A549 (cell line): ENCODE measurements around the gene WDR35. TPM values are rescaled to one million over a fixed set of nuclear protein-coding genes. Genes with fewer than 3 reads are reported as not detected.

Experiments
- ATAC-seq, 2 experiments: fragments of 200-7000 bp in 1 of 2; fragments of >200 bp in 1 of 2; cut with Nextera tagmentation in 1 of 2; cut with Tn5 transposase in 1 of 2; 3 replicates each; pipeline versions ENCODE4 v1.8.0 to v1.9.1; 2018 to 2020; ENCODE audit warnings: mild to moderate bottlenecking in 1 of 2, moderate library complexity in 1 of 2
- CTCF ChIA-PET: fragments of 300-600 bp; sonication (Branson Sonifier 250); formaldehyde crosslinking; extraction: SDS; loops from one replicate; lab custom pipeline; 2021; ENCODE audit warnings: antibody characterized with exemption, inconsistent platforms; lab: Yijun Ruan, JAX
- POLR2A ChIA-PET: fragments of 350-600 bp; formaldehyde crosslinking; extraction: SDS; loops from one replicate; lab custom pipeline; 2021; ENCODE audit warnings: antibody characterized with exemption, inconsistent platforms; lab: Yijun Ruan, JAX
- DNase-seq, 2 experiments: peaks; one replicate each; pipeline versions ENCODE4 v3.0.0 to v3.0.0-alpha.2; 2011 to 2016; ENCODE audit warnings: low read depth in 1 of 2, low spot score in 1 of 2
- FAIRE-seq: peaks from 2 replicates; lab custom pipeline; 2011; peaks lifted over from hg19 to GRCh38; lab: Jason Lieb, UNC
- H3K27ac ChIP-seq, 2 experiments: fragments of >200 bp; sonication (Bioruptor Twin); formaldehyde crosslinking; 3 replicates each; pipeline ENCODE4 v1.5.1; 2016 to 2017
- H3K4me1 ChIP-seq: fragments of >200 bp; sonication (Bioruptor Twin); formaldehyde crosslinking; 3 replicates; pipeline ENCODE4 v1.6.1; 2016
- H3K4me2 ChIP-seq: fragments of >200 bp; sonication (Bioruptor Twin); formaldehyde crosslinking; 3 replicates; pipeline ENCODE4 v1.6.1; 2016
- H3K4me3 ChIP-seq: fragments of >200 bp; sonication (Bioruptor Twin); formaldehyde crosslinking; 3 replicates; pipeline ENCODE4 v1.5.1; 2016
- H3K9me3 ChIP-seq: fragments of >200 bp; sonication (Bioruptor Twin); formaldehyde crosslinking; 3 replicates; pipeline ENCODE4 v1.6.1; 2016
- BHLHE40 ChIP-seq: IDR thresholded peaks from 2 replicates; pipeline ENCODE4 v1.6.1; 2012; ENCODE audit warnings: low read depth, low read length, inconsistent platforms
- CEBPB ChIP-seq, 2 experiments: fragments of >200 bp in 1 of 2; sonication (Bioruptor Twin) in 1 of 2; formaldehyde crosslinking in 1 of 2; IDR thresholded peaks; 2 replicates each; pipeline ENCODE4 v1.6.1; 2012 to 2016
- EP300 ChIP-seq, 2 experiments: fragments of >200 bp; sonication (Bioruptor Twin); formaldehyde crosslinking; IDR thresholded peaks; 2 replicates in 1 of 2; 3 replicates in 1 of 2; pipeline ENCODE4 v1.6.1; 2016 to 2017
- FOSL2 ChIP-seq, 2 experiments: fragments of 450-650 bp in 1 of 2; fragments of >200 bp in 1 of 2; sonication (Bioruptor Twin) in 1 of 2; formaldehyde crosslinking; IDR thresholded peaks; 2 replicates each; pipeline versions ENCODE4 v1.5.0 to v1.6.1; 2016 to 2020; ENCODE audit warnings: mild to moderate bottlenecking in 1 of 2, moderate library complexity in 1 of 2
- FOXS1 ChIP-seq: fragments of 250-450 bp; sonication (Bioruptor Pico); IDR thresholded peaks from 2 replicates; pipeline ENCODE4 v1.5.0; 2020; ENCODE audit warnings: mild to moderate bottlenecking, moderate library complexity
- HDAC2 ChIP-seq: fragments of 200-600 bp; sonication (generic); IDR thresholded peaks from 2 replicates; pipeline ENCODE4 v1.6.1; 2016
- HOXA7 ChIP-seq: fragments of 250-450 bp; sonication (Bioruptor Pico); IDR thresholded peaks from 2 replicates; pipeline ENCODE4 v1.5.0; 2020; ENCODE audit warnings: mild to moderate bottlenecking, moderate library complexity
- HOXB13 ChIP-seq: fragments of 250-450 bp; sonication (Bioruptor Pico); IDR thresholded peaks from 2 replicates; pipeline ENCODE4 v1.5.0; 2020; ENCODE audit warnings: low read depth, mild to moderate bottlenecking, moderate library complexity
- KDM1A ChIP-seq: fragments of 200-600 bp; sonication (generic); IDR thresholded peaks from 2 replicates; pipeline ENCODE4 v1.6.1; 2016; ENCODE audit warnings: low read depth, mild to moderate bottlenecking
- KDM5A ChIP-seq: fragments of 200-600 bp; sonication (generic); IDR thresholded peaks from 2 replicates; pipeline ENCODE4 v1.6.1; 2016; ENCODE audit warnings: antibody characterized with exemption, mild to moderate bottlenecking
- MAZ ChIP-seq: fragments of 150-350 bp; IDR thresholded peaks from 2 replicates; pipeline ENCODE4 v1.6.1; 2014; ENCODE audit warnings: antibody characterized with exemption, low read depth, low read length, borderline replicate concordance
- NPAS2 ChIP-seq: fragments of 250-450 bp; sonication (Bioruptor Pico); IDR thresholded peaks from 2 replicates; pipeline ENCODE4 v1.8.0; 2022; ENCODE audit warnings: mild to moderate bottlenecking, moderate library complexity, borderline replicate concordance
- POLR2A ChIP-seq: IDR thresholded peaks from 2 replicates; pipeline ENCODE4 v1.6.1; 2012; ENCODE audit warnings: mild to moderate bottlenecking, low read length
- POLR2AphosphoS2 ChIP-seq: conservative IDR thresholded peaks from 2 replicates; pipeline ENCODE4 v1.6.1; 2012; ENCODE audit warnings: low read length, improper control_type of control experiment, inconsistent platforms
- RAD21 ChIP-seq, 2 experiments: fragments of >200 bp in 1 of 2; sonication (Bioruptor Twin) in 1 of 2; formaldehyde crosslinking in 1 of 2; IDR thresholded peaks in 1 of 2; conservative IDR thresholded peaks in 1 of 2; 2 replicates in 1 of 2; 3 replicates in 1 of 2; pipeline ENCODE4 v1.6.1; 2012 to 2018; ENCODE audit warnings: inconsistent platforms in 1 of 2
- RFX5 ChIP-seq: fragments of 450-650 bp; IDR thresholded peaks from 2 replicates; pipeline ENCODE4 v1.7.1; 2014; ENCODE audit warnings: antibody characterized with exemption, mild to moderate bottlenecking, moderate library complexity
- RNF2 ChIP-seq: fragments of 200-600 bp; sonication (generic); IDR thresholded peaks from 2 replicates; pipeline ENCODE4 v1.6.1; 2016; ENCODE audit warnings: low read depth, mild to moderate bottlenecking, antibody characterized with exemption, moderate library complexity, borderline replicate concordance
- SMC3 ChIP-seq: fragments of >200 bp; sonication (Bioruptor Twin); formaldehyde crosslinking; IDR thresholded peaks from 3 replicates; pipeline ENCODE4 v1.6.1; 2018; ENCODE audit warnings: inconsistent platforms
- TFCP2L1 ChIP-seq: fragments of 250-450 bp; sonication (Bioruptor Pico); IDR thresholded peaks from 2 replicates; pipeline ENCODE4 v1.5.0; 2021; ENCODE audit warnings: mild to moderate bottlenecking
- TP53 ChIP-seq: fragments of 250-450 bp; sonication (Bioruptor Pico); IDR thresholded peaks from 2 replicates; pipeline ENCODE4 v1.5.0; 2021; ENCODE audit warnings: mild to moderate bottlenecking, moderate library complexity
- ZC3H11A ChIP-seq: fragments of 450-650 bp; IDR thresholded peaks from 2 replicates; pipeline ENCODE4 v1.6.1; 2014; ENCODE audit warnings: antibody characterized with exemption, mild to moderate bottlenecking
- WGBS: methylation state at CpG from one replicate; pipeline ENCODE4 v1.1.6; 2017; ENCODE audit errors: missing lambda C conversion rate; 5-methylcytosine and 5-hydroxymethylcytosine counted together
- polyA plus RNA-seq, 4 experiments: library from polyadenylated mRNA; depleted of rRNA in 3 of 4; stranded (reverse); fragments of >200 nt; fragmentation: RNase III in 1 of 4; extraction: RNeasy Plus Mini Kit Qiagen cat#74134 plus additional on column Dnase treatment in 1 of 4; gene quantifications; 2 replicates in 3 of 4; 3 replicates in 1 of 4; pipeline ENCODE4 v1.2.3, GENCODE V29; 2011 to 2017
- TF ChIP-seq, protein P1 (sequence below): fragments of >200 bp; sonication (Bioruptor Twin); formaldehyde crosslinking; IDR thresholded peaks from 3 replicates; pipeline ENCODE4 v1.5.1; 2016
- TF ChIP-seq, protein P2 (sequence below): IDR thresholded peaks from 2 replicates; pipeline ENCODE4 v1.6.1; 2012; ENCODE audit warnings: low read depth, borderline replicate concordance
- TF ChIP-seq, protein P3 (sequence below): fragments of 200-600 bp; sonication (generic); IDR thresholded peaks from 2 replicates; pipeline ENCODE4 v1.6.1; 2016; ENCODE audit warnings: antibody characterized with exemption, mild to moderate bottlenecking, moderate library complexity

WDR35 gene
- polyA plus RNA-seq, 2 of the 4 experiments (the other 2 are of a cell fraction), result 12.1 to 28.5 TPM

DNA sequence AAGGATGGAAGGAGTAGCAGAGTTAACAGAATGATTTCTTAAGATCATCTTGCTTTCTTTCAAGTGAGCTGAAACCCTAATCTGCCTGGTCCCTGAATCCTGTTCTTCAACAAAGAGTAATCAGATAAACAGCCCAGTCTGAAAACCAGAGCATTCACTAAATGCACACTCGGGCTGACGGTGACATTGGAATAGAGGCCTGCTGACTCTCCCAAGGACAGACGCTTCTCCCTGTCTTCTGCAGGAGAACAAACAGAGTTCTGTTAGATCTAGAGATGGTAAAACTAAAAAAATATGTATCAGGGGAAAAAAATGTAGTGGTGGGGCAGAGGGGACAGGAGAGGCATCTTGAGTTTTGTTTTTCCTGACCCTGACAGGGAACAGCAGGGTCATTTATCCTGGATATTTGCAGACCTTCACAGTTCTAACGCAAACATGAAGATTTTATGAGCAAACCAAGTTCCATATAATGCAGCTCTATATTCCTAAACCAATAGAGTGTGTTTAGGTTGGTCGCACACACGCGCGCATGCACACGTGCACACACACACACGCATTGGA lies 15.2 kb upstream of the WDR35 start:
- DNase-seq, result no peak
- Histone ChIP-seq H3K4me2 (no peak overlapping the region), H3K4me3 (no peak overlapping the region), H3K4me1 (peaks cover 18% of the 10 kb centered on the region; the same call in 2 of the 3 replicates), H3K9me3 (no peaks in the 10 kb centered on the region), H3K27ac (no peak overlapping the region)
- no peak for FAIRE-seq
- no peak for ATAC-seq
- CTCF ChIA-PET, result interaction anchor here (1.0 kb wide), 1 partner anchor 11 kb away, joined by 4 read pairs; no protein-coding TSS in a partner anchor
- 94% methylated on average over 10 of the region's 10 CpGs for WGBS
- no peak for TF ChIP-seq KDM1A
- TF ChIP-seq, protein P1, sequence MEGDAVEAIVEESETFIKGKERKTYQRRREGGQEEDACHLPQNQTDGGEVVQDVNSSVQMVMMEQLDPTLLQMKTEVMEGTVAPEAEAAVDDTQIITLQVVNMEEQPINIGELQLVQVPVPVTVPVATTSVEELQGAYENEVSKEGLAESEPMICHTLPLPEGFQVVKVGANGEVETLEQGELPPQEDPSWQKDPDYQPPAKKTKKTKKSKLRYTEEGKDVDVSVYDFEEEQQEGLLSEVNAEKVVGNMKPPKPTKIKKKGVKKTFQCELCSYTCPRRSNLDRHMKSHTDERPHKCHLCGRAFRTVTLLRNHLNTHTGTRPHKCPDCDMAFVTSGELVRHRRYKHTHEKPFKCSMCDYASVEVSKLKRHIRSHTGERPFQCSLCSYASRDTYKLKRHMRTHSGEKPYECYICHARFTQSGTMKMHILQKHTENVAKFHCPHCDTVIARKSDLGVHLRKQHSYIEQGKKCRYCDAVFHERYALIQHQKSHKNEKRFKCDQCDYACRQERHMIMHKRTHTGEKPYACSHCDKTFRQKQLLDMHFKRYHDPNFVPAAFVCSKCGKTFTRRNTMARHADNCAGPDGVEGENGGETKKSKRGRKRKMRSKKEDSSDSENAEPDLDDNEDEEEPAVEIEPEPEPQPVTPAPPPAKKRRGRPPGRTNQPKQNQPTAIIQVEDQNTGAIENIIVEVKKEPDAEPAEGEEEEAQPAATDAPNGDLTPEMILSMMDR, result no peak
- no peak for TF ChIP-seq EP300 (IDR thresholded peaks at IDR 0.05)
- TF ChIP-seq FOSL2 (IDR thresholded peaks at IDR 0.05), result no peak
- no peak for TF ChIP-seq FOSL2 (CRISPR knock-in tag; IDR thresholded peaks at IDR 0.05)
- TF ChIP-seq CEBPB (IDR thresholded peaks at IDR 0.05), result no peak
- TF ChIP-seq POLR2A, result no peak
- TF ChIP-seq NPAS2, result no peak
- no peak for TF ChIP-seq KDM5A
- no peak for TF ChIP-seq RFX5
- TF ChIP-seq ZC3H11A, result no peak
- no peak for TF ChIP-seq RNF2
- TF ChIP-seq HOXA7 (CRISPR knock-in tag), result no peak
- TF ChIP-seq POLR2AphosphoS2, result no peak
- no peak for TF ChIP-seq HOXB13 (CRISPR knock-in tag)
- TF ChIP-seq, protein P2, sequence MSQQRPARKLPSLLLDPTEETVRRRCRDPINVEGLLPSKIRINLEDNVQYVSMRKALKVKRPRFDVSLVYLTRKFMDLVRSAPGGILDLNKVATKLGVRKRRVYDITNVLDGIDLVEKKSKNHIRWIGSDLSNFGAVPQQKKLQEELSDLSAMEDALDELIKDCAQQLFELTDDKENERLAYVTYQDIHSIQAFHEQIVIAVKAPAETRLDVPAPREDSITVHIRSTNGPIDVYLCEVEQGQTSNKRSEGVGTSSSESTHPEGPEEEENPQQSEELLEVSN, result no peak
- TF ChIP-seq HDAC2, result no peak
- POLR2A ChIA-PET, result no interaction called here

DNA sequence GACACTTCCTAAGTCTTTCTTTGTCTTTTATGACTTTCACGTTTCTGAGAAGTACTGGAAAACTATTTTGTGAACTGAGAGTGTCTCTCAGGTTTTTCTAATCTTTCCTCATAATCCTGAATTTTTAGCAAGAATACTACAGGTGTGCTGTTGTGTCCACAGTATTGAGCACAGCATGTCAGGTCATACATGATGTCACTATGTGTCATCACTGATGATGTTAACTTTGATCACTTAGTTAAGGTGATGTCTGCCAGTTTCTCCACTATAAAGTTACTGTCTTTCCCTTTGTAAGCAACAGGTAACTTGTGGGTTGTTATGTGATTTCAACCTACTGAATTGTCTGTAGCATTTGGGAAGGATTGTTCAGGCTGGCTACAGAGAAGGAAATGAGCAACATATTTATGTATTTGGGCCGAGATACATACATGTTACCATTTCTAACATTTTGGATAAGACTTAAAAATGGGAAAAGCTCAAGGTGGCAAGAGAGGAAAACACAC lies 11.5 kb upstream of the WDR35 start:
- Histone ChIP-seq H3K9me3 (no peaks in the 10 kb centered on the region), H3K4me1 (no peaks in the 10 kb centered on the region)
- 62% methylated on average over 2 of the region's 2 CpGs for WGBS
- POLR2A ChIA-PET, result interaction anchor here (1.6 kb wide), 1 partner anchor 12 kb away, joined by 5 read pairs; the partner anchor contains the start of gene WDR35
- DNase-seq, result no peak
- no peak for ATAC-seq
- TF ChIP-seq, protein P2, result no peak
- TF ChIP-seq HOXA7 (CRISPR knock-in tag) (no peak), TFCP2L1 (CRISPR knock-in tag) (no peak)
- TF ChIP-seq, all 56 proteins: peak for 0
- CTCF ChIA-PET, result interaction anchor here (1.2 to 2.5 kb wide), 4 partner anchors 10 to 224 kb away, joined by 4 to 25 read pairs (median 4); partner anchors contain the start of gene SDC1
- Histone ChIP-seq H3K27ac (no peak overlapping the region), H3K4me2 (no peak overlapping the region), H3K4me3 (no peak overlapping the region)
- FAIRE-seq, result no peak

DNA sequence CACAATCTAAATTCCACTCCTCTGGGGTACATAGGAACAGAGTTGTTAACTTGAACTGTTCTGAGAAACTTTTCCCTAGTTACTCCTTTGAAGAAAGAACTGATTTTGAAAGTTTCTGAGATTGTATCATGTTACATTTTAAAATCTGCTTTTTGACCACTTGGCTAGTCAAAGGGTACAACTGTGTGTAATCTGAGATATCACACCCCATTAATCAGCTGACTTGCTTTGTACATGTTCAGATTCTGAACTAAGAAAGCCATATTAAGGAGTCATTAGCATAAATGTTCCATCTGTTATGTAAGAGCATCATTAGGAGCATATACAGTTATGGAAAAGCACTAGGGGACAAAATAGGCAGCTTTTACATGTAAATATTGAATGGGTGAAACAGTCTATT lies 3.8 kb upstream of the WDR35 start:
- no peaks in the 10 kb centered on the region for H3K9me3 ChIP-seq
- no peak overlapping the region for H3K27ac ChIP-seq
- ATAC-seq, result no peak
- ChIA-PET CTCF (interaction anchor here (1.0 to 2.7 kb wide), 3 partner anchors 14 to 38 kb away, joined by 3 to 10 read pairs (median 6); no protein-coding TSS in a partner anchor), POLR2A (no interaction called here)
- FAIRE-seq, result no peak
- DNase-seq, result no peak
- peaks cover 8% of the 10 kb centered on the region for H3K4me1 ChIP-seq
- H3K4me3 ChIP-seq, result no peak overlapping the region
- H3K4me2 ChIP-seq, result no peak overlapping the region
- no peak for TF ChIP-seq BHLHE40
- TF ChIP-seq TP53 (CRISPR knock-in tag), result no peak
- TF ChIP-seq RAD21 (conservative IDR thresholded peaks at IDR 0.05 in 1 of 2, IDR thresholded peaks at IDR 0.05 in 1 of 2), result no peak
- no peak for TF ChIP-seq KDM5A
- no peak for TF ChIP-seq SMC3
- no peak for TF ChIP-seq HOXB13 (CRISPR knock-in tag)
- TF ChIP-seq, protein P3, sequence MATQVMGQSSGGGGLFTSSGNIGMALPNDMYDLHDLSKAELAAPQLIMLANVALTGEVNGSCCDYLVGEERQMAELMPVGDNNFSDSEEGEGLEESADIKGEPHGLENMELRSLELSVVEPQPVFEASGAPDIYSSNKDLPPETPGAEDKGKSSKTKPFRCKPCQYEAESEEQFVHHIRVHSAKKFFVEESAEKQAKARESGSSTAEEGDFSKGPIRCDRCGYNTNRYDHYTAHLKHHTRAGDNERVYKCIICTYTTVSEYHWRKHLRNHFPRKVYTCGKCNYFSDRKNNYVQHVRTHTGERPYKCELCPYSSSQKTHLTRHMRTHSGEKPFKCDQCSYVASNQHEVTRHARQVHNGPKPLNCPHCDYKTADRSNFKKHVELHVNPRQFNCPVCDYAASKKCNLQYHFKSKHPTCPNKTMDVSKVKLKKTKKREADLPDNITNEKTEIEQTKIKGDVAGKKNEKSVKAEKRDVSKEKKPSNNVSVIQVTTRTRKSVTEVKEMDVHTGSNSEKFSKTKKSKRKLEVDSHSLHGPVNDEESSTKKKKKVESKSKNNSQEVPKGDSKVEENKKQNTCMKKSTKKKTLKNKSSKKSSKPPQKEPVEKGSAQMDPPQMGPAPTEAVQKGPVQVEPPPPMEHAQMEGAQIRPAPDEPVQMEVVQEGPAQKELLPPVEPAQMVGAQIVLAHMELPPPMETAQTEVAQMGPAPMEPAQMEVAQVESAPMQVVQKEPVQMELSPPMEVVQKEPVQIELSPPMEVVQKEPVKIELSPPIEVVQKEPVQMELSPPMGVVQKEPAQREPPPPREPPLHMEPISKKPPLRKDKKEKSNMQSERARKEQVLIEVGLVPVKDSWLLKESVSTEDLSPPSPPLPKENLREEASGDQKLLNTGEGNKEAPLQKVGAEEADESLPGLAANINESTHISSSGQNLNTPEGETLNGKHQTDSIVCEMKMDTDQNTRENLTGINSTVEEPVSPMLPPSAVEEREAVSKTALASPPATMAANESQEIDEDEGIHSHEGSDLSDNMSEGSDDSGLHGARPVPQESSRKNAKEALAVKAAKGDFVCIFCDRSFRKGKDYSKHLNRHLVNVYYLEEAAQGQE, result no peak
- TF ChIP-seq RNF2, result no peak
- TF ChIP-seq, protein P2, result no peak
- no peak for TF ChIP-seq FOXS1 (CRISPR knock-in tag)
- no peak for TF ChIP-seq MAZ
